AG04450 (cell line): ENCODE measurements around the gene APLP2. TPM values are rescaled to one million over a fixed set of nuclear protein-coding genes. Genes with fewer than 3 reads are reported as not detected.

Source experiments
- CTCF ChIA-PET: fragments of 300-600, 350-600 bp; formaldehyde crosslinking; extraction: SDS; loops from one replicate; lab custom pipeline; 2022; ENCODE audit warnings: antibody characterized with exemption, inconsistent platforms; lab: Charles Lee
- POLR2A ChIA-PET: fragments of 350-600 bp; formaldehyde crosslinking; extraction: SDS; loops from one replicate; lab custom pipeline; 2021; ENCODE audit warnings: antibody characterized with exemption, inconsistent platforms; lab: Yijun Ruan, JAX
- DNase-seq: peaks from one replicate; pipeline ENCODE4 v3.0.0-alpha.2; 2011; ENCODE audit warnings: low read depth, low spot score
- H3K27ac ChIP-seq: one replicate; pipeline ENCODE4 v1.5.1; 2012; ENCODE audit warnings: low read depth, low read length, control low read depth
- H3K27me3 ChIP-seq: one replicate; pipeline ENCODE4 v1.6.0; 2012; ENCODE audit warnings: low read length; ENCODE audit not compliant: control insufficient read depth, insufficient read depth
- H3K4me3 ChIP-seq: 2 replicates; pipeline ENCODE4 v1.5.1; 2011; ENCODE audit warnings: mild to moderate bottlenecking, low read depth, low read length, control low read depth
- H3K9me3 ChIP-seq: 2 replicates; pipeline ENCODE4 v1.5.1; 2012; ENCODE audit warnings: low read length; ENCODE audit not compliant: control insufficient read depth, insufficient read depth
- polyA plus RNA-seq: library from polyadenylated mRNA; depleted of rRNA; stranded (reverse); fragments of >200 nt; gene quantifications from 2 replicates; pipeline ENCODE4 v1.2.3, GENCODE V29; 2011
- TF ChIP-seq, protein P1 (sequence below): IDR thresholded peaks from 2 replicates; pipeline ENCODE4 v1.5.1; 2011; ENCODE audit warnings: low read depth, low read length, control low read depth, inconsistent platforms

APLP2 gene
- polyA plus RNA-seq, 1 experiment: 273 TPM

DNA sequence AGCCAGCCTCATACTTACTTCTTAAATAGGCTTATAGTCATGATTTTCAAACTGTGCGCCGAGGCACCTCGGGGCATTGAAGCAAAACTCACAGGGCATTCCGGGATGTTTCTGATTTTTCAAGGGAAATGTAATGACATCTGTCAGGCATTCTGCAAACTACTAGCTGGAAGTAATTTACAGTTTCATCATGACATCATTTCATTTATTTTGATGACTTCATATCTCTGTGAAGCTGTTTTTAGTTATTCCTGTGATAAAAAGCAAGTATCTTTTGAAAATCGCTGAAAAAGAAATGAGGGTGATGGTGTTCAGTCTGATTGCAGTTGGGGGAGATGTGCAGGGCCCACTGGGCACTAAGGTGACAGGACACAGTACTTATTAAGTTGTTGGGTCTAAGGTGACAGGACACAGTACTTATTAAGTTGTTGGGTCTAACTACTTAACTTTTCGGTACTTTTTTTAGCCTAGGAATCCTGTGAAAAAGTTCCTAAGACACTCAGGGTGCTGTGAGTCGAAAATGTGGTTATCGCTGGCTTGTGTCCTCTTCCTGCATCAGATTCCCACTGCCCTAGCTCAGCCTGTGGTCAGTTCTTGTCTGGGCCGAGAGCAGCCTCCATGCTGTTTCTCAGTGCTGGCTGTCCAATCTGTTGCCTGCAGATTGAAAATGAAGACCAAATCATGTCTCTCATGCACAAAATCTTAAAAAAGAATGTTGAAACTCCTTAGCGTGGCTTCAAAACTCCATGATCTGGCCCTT lies 42.6 kb downstream of the APLP2 start:
- ChIA-PET POLR2A (no interaction called here), CTCF (no interaction called here)
- peaks cover 2% of the 10 kb centered on the region for H3K27me3 ChIP-seq
- no peaks in the 10 kb centered on the region for H3K9me3 ChIP-seq
- DNase-seq: no peak
- H3K4me3 ChIP-seq: no peak overlapping the region
- TF ChIP-seq, protein P1, sequence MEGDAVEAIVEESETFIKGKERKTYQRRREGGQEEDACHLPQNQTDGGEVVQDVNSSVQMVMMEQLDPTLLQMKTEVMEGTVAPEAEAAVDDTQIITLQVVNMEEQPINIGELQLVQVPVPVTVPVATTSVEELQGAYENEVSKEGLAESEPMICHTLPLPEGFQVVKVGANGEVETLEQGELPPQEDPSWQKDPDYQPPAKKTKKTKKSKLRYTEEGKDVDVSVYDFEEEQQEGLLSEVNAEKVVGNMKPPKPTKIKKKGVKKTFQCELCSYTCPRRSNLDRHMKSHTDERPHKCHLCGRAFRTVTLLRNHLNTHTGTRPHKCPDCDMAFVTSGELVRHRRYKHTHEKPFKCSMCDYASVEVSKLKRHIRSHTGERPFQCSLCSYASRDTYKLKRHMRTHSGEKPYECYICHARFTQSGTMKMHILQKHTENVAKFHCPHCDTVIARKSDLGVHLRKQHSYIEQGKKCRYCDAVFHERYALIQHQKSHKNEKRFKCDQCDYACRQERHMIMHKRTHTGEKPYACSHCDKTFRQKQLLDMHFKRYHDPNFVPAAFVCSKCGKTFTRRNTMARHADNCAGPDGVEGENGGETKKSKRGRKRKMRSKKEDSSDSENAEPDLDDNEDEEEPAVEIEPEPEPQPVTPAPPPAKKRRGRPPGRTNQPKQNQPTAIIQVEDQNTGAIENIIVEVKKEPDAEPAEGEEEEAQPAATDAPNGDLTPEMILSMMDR: no peak
- no peak overlapping the region for H3K27ac ChIP-seq

DNA sequence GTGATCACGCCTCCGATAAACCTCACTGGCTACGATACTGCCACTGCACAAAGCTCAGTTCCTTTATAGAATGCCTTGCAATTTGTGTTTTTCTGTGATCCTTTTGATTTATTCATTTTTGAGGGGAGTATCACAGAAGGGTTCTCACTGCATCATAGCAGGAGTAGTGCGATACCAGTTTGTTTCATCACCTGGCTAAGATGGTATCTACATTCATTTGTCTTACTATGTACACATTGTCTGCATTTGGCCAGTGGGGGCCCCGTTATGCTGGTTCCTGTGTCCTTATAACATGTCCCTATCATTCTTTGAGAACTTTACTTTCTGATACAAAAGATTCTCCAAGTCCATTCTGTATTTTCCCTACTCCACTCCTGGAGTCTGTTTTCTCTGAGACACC lies 44.6 kb downstream of the APLP2 start:
- POLR2A ChIA-PET: no interaction called here

GRCh38 chr11:130114726-130115125 lies 45.0 kb downstream of the APLP2 start:
- ChIA-PET POLR2A (no interaction called here), CTCF (interaction anchor here (0.6 to 10.1 kb wide), 4 partner anchors 9 to 192 kb away, joined by 3 to 96 read pairs (median 3); no protein-coding TSS in a partner anchor)
- TF ChIP-seq, protein P1: no peak
- H3K9me3 ChIP-seq: no peaks in the 10 kb centered on the region
- no peak overlapping the region for H3K4me3 ChIP-seq
- peaks cover 2% of the 10 kb centered on the region for H3K27me3 ChIP-seq
- DNase-seq: no peak
- H3K27ac ChIP-seq: no peak overlapping the region

More for the DNA sequence above, 44.6 kb downstream of the APLP2 start:
- H3K4me3 ChIP-seq: no peak overlapping the region
- no peak for DNase-seq
- no peaks in the 10 kb centered on the region for H3K9me3 ChIP-seq
- H3K27ac ChIP-seq: no peak overlapping the region
- CTCF ChIA-PET: interaction anchor here (0.6 kb wide), 1 partner anchor 111 kb away, joined by 3 read pairs; no protein-coding TSS in a partner anchor
- H3K27me3 ChIP-seq: peaks cover 2% of the 10 kb centered on the region
- TF ChIP-seq, protein P1: no peak

DNA sequence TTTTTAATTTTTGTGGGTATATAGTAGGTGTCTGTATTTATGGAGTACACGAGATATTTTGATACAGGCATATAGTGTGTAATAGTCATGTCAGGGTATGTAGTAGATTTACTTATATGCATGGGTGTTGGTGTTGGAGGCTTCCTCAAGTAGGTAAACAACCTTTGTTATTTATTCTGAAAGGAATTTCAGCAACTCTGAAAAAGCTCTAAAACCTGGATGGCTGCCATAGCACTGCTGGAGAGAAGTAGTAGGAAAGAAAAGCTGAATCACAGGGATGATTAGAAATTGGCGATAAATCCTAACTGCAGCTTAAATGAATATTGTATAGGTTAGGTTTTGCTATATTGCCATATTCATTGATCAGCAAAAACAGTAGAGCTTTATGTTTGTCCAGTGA lies 45.5 kb downstream of the APLP2 start:
- ChIA-PET POLR2A (no interaction called here), CTCF (interaction anchor here (0.7 to 10.1 kb wide), 5 partner anchors 9 to 192 kb away, joined by 3 to 96 read pairs (median 3); no protein-coding TSS in a partner anchor)
- H3K4me3 ChIP-seq: no peak overlapping the region

GRCh38 chr11:130118165-130118564 lies 48.5 kb downstream of the APLP2 start:
- POLR2A ChIA-PET: no interaction called here
- CTCF ChIA-PET: interaction anchor here (0.7 to 10.1 kb wide), 3 partner anchors 15 to 192 kb away, joined by 3 to 96 read pairs (median 5); no protein-coding TSS in a partner anchor

More for the DNA sequence above, 45.5 kb downstream of the APLP2 start:
- H3K27me3 ChIP-seq: peaks cover 2% of the 10 kb centered on the region
- peak; percentile 10 for DNase-seq
- no peaks in the 10 kb centered on the region for H3K9me3 ChIP-seq
- no peak overlapping the region for H3K27ac ChIP-seq
- TF ChIP-seq, protein P1: no peak

More at GRCh38 chr11:130118165-130118564, 48.5 kb downstream of the APLP2 start:
- DNase-seq: no peak
- Histone ChIP-seq H3K27ac (no peak overlapping the region), H3K4me3 (no peak overlapping the region), H3K9me3 (no peaks in the 10 kb centered on the region), H3K27me3 (no peaks in the 10 kb centered on the region)
- TF ChIP-seq, protein P1: no peak
